Neural cell (in vitro differentiated cells): ENCODE data around the gene CAND1. TPM values are rescaled to one million over a fixed set of nuclear protein-coding genes. Genes with fewer than 3 reads are reported as not detected.

ENCODE experiments used
- H2AFZ ChIP-seq: fragments of 200-600, 300-800 bp; sonication (generic), shearing (Covaris generic); 2 replicates; pipeline ENCODE4 v1.6.0; 2014; ENCODE audit warnings: low read depth, mild to moderate bottlenecking, antibody characterized with exemption, low read length, moderate library complexity
- H3F3A ChIP-seq: fragments of 200-600 bp; shearing (Covaris generic); 2 replicates; pipeline ENCODE4 v1.6.1; 2016; ENCODE audit warnings: mild to moderate bottlenecking, moderate library complexity, mixed read lengths, antibody characterized with exemption, low read length; ENCODE audit not compliant: insufficient read depth, poor library complexity, severe bottlenecking
- H3K27ac ChIP-seq: fragments of 200-600, 300-800 bp; sonication (generic), shearing (Covaris generic); 2 replicates; pipeline ENCODE4 v1.5.1; 2014; ENCODE audit warnings: mild to moderate bottlenecking, low read length, moderate library complexity
- H3K27me3 ChIP-seq: fragments of 300-800, 200-600 bp; sonication (generic), shearing (Covaris generic); 2 replicates; pipeline ENCODE4 v1.6.0; 2014; ENCODE audit warnings: mild to moderate bottlenecking, low read depth, low read length, moderate library complexity; ENCODE audit not compliant: insufficient read depth
- H3K36me3 ChIP-seq: fragments of 300-800, 200-600 bp; sonication (generic), shearing (Covaris generic); 2 replicates; pipeline ENCODE4 v1.5.1; 2014; ENCODE audit warnings: mild to moderate bottlenecking, antibody characterized with exemption, low read length, moderate library complexity; ENCODE audit not compliant: insufficient read depth
- H3K4me2 ChIP-seq: fragments of 300-800, 200-600 bp; sonication (generic), shearing (Covaris generic); 2 replicates; pipeline ENCODE4 v1.6.0; 2014; ENCODE audit warnings: mild to moderate bottlenecking, low read length
- H3K4me3 ChIP-seq: fragments of 300-800, 200-600 bp; sonication (generic), shearing (Covaris generic); 2 replicates; pipeline ENCODE4 v1.5.1; 2014; ENCODE audit warnings: mild to moderate bottlenecking, low read length, moderate library complexity
- H3K79me2 ChIP-seq: fragments of 200-600 bp; shearing (Covaris generic); replicated peaks from 2 replicates; pipeline ENCODE4 v1.6.0; 2014; ENCODE audit warnings: mild to moderate bottlenecking, low read length, moderate library complexity; ENCODE audit not compliant: insufficient read depth
- H3K9ac ChIP-seq: fragments of 300-800, 200-600 bp; sonication (generic), shearing (Covaris generic); 2 replicates; pipeline ENCODE4 v1.6.1; 2016; ENCODE audit warnings: mild to moderate bottlenecking, low read length, mixed read lengths
- H3K9me2 ChIP-seq: fragments of 200-600 bp; shearing (Covaris generic); 2 replicates; pipeline ENCODE4 v1.6.1; 2016; ENCODE audit warnings: mild to moderate bottlenecking, low read length, mixed read lengths; ENCODE audit not compliant: insufficient read depth
- H3K9me3 ChIP-seq: fragments of 200-600, 300-800 bp; sonication (generic), shearing (Covaris generic); 2 replicates; pipeline ENCODE4 v1.6.1; 2016; ENCODE audit warnings: mild to moderate bottlenecking, mixed run types, low read length, moderate library complexity, mixed read lengths
- H4K20me1 ChIP-seq: fragments of 200-600 bp; shearing (Covaris generic); 2 replicates; pipeline ENCODE4 v1.6.1; 2016; ENCODE audit warnings: mild to moderate bottlenecking, mixed run types; ENCODE audit not compliant: insufficient read depth
- CTCF ChIP-seq: fragments of 450-650 bp; IDR thresholded peaks from 2 replicates; pipeline ENCODE4 v1.5.1; 2014; ENCODE audit warnings: antibody characterized with exemption, mild to moderate bottlenecking, moderate library complexity; ENCODE audit not compliant: poor library complexity, severe bottlenecking
- EP300 ChIP-seq: fragments of 450-650 bp; conservative IDR thresholded peaks from 2 replicates; pipeline ENCODE4 v1.6.1; 2014; ENCODE audit warnings: antibody characterized with exemption, mild to moderate bottlenecking, moderate library complexity; ENCODE audit not compliant: poor library complexity, severe bottlenecking
- EZH2 ChIP-seq: fragments of 200-600, 300-800 bp; shearing (Covaris generic), sonication (generic); IDR thresholded peaks from 2 replicates; pipeline ENCODE4 v1.6.1; 2014; ENCODE audit warnings: antibody characterized with exemption, low read length, borderline replicate concordance, mild to moderate bottlenecking; ENCODE audit not compliant: insufficient read depth, poor library complexity, severe bottlenecking
- MXI1 ChIP-seq: fragments of 450-650 bp; conservative IDR thresholded peaks from 2 replicates; pipeline ENCODE4 v1.6.1; 2014; ENCODE audit warnings: antibody characterized with exemption, mild to moderate bottlenecking; ENCODE audit not compliant: poor library complexity, severe bottlenecking
- POLR2AphosphoS5 ChIP-seq: IDR thresholded peaks from 2 replicates; pipeline ENCODE4 v1.6.1; 2012
- RAD21 ChIP-seq: fragments of 450-650 bp; conservative IDR thresholded peaks from 2 replicates; pipeline ENCODE4 v1.6.1; 2014; ENCODE audit warnings: antibody characterized with exemption, mild to moderate bottlenecking, moderate library complexity
- REST ChIP-seq: IDR thresholded peaks from 2 replicates; pipeline ENCODE4 v1.6.1; 2012; ENCODE audit warnings: borderline replicate concordance
- SMC3 ChIP-seq: fragments of 450-650 bp; conservative IDR thresholded peaks from 2 replicates; pipeline ENCODE4 v1.6.1; 2014; ENCODE audit warnings: antibody characterized with exemption, mild to moderate bottlenecking, moderate library complexity; ENCODE audit not compliant: poor library complexity
- TAF1 ChIP-seq: IDR thresholded peaks from 2 replicates; pipeline ENCODE4 v1.6.1; 2012; ENCODE audit warnings: low read depth
- polyA plus RNA-seq: library from polyadenylated mRNA; depleted of rRNA; stranded (reverse); fragments of >200 nt; gene quantifications from 2 replicates; pipeline ENCODE4 v1.2.3, GENCODE V29; 2014

Gene CAND1
- polyA plus RNA-seq, 1 donor from 2014 or later: 132 TPM

DNA sequence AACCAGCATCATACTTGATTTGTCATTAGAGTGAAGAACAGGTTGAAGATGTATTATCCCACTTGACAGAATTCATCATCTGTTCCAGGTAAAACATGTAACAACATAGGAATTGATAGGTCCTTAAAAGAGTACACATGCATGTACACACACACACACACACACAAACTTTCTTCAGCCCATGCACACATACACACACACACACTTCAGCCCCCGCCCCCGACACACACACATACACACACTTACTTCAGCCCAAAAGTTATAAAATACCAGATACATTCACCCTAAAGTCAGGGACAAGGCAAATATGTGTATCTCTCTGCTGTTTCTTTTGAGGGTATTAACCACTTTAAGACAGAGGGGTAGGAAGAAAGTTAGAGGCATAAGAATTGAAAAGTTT lies 15.4 kb downstream of the CAND1 start:
- Histone ChIP-seq H3K4me3 (no peak overlapping the region), H3K4me2 (no peak overlapping the region), H3F3A (no peaks in the 10 kb centered on the region), H3K36me3 (no peaks in the 10 kb centered on the region), H3K79me2 (peaks cover 71% of the 10 kb centered on the region), H4K20me1 (peaks cover 3% of the 10 kb centered on the region), H2AFZ (no peak overlapping the region), H3K9ac (no peak overlapping the region), H3K9me3 (no peaks in the 10 kb centered on the region), H3K9me2 (no peaks in the 10 kb centered on the region), H3K27ac (no peak overlapping the region), H3K27me3 (no peaks in the 10 kb centered on the region)
- TF ChIP-seq POLR2AphosphoS5 (no peak), SMC3 (no peak), MXI1 (no peak), CTCF (no peak)

DNA sequence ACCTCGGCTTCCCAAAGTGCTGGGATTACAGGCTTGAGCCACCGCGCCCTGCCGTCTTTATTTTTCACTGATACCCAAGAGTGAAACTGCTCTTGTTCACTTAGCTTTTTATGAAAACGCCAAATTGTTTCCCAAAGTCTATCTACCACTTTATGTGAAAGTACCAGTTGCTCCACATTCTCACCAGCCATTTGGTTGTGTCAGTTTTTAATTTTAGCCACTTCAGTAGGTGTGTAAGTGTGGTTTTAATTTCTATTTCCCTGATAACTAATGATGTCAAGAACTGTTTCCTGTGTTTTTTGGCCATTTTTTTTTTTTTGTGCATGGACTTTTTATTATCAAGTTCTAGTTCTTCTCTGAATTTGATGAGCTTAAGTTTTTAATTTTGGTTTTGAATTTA lies 17.1 kb downstream of the CAND1 start:
- Histone ChIP-seq H3K36me3 (no peaks in the 10 kb centered on the region), H3K27ac (no peak overlapping the region), H3K27me3 (no peaks in the 10 kb centered on the region)

GRCh38 chr12:67287311-67287710 lies 18.2 kb downstream of the CAND1 start:
- no peaks in the 10 kb centered on the region for H4K20me1 ChIP-seq
- H3K36me3 ChIP-seq: no peaks in the 10 kb centered on the region
- H2AFZ ChIP-seq: no peak overlapping the region
- no peak overlapping the region for H3K9ac ChIP-seq
- no peak overlapping the region for H3K27ac ChIP-seq
- no peak overlapping the region for H3K4me2 ChIP-seq
- no peaks in the 10 kb centered on the region for H3K27me3 ChIP-seq
- no peaks in the 10 kb centered on the region for H3K9me3 ChIP-seq
- peaks cover 65% of the 10 kb centered on the region for H3K79me2 ChIP-seq
- TF ChIP-seq REST (no peak), EZH2 (no peak), CTCF (no peak), EP300 (no peak), TAF1 (no peak), RAD21 (no peak), MXI1 (no peak), POLR2AphosphoS5 (no peak), SMC3 (no peak)
- H3K4me3 ChIP-seq: no peak overlapping the region
- H3F3A ChIP-seq: no peaks in the 10 kb centered on the region
- no peaks in the 10 kb centered on the region for H3K9me2 ChIP-seq

More for the DNA sequence above, 17.1 kb downstream of the CAND1 start:
- H4K20me1 ChIP-seq: no peaks in the 10 kb centered on the region
- H3K9me3 ChIP-seq: no peaks in the 10 kb centered on the region
- H3K9ac ChIP-seq: no peak overlapping the region
- TF ChIP-seq EP300: no peak
- TF ChIP-seq RAD21: no peak
- H3K79me2 ChIP-seq: peaks cover 66% of the 10 kb centered on the region
- H3K4me3 ChIP-seq: no peak overlapping the region
- H3K9me2 ChIP-seq: no peaks in the 10 kb centered on the region
- H3K4me2 ChIP-seq: no peak overlapping the region
- no peaks in the 10 kb centered on the region for H3F3A ChIP-seq
- no peak overlapping the region for H2AFZ ChIP-seq
